OCI-LY7 (cell line): Measurements from ENCODE around the gene TMTC1.

Source experiments
- EZH2phosphoT487 ChIP-seq: fragments of 200-600 bp; sonication (generic); IDR thresholded peaks from 2 replicates; pipeline ENCODE4 v1.6.1; 2018; ENCODE audit warnings: low read depth, borderline replicate concordance, mild to moderate bottlenecking, mixed run types, antibody characterized with exemption, low read length, moderate library complexity, mixed read lengths
- TF ChIP-seq, protein P1 (sequence below): fragments of 200-600 bp; sonication (generic); conservative IDR thresholded peaks from 2 replicates; pipeline ENCODE4 v1.5.1; 2014; ENCODE audit warnings: mild to moderate bottlenecking, antibody characterized with exemption, low read length, moderate library complexity, mixed read lengths

DNA sequence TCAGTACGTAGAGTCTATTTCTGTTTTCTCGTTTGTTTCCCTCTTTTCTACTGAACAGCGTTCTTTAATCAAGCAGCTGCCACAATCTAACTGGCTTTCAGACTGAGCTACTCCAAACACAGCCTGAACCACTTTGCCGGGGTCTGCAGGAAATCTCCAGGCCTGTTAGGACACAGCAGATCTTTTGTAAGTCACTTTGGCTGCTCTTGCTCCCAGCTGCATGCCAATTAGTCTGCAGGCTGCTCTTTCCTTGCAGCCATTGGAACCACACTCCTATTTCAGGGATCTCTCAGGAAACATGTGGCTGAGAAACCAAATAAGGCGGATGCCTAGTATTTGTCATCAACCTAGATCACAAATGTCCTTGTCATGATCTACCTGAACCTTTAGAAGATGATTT, 73.6 kb downstream of the TMTC1 start:
- TF ChIP-seq, protein P1, sequence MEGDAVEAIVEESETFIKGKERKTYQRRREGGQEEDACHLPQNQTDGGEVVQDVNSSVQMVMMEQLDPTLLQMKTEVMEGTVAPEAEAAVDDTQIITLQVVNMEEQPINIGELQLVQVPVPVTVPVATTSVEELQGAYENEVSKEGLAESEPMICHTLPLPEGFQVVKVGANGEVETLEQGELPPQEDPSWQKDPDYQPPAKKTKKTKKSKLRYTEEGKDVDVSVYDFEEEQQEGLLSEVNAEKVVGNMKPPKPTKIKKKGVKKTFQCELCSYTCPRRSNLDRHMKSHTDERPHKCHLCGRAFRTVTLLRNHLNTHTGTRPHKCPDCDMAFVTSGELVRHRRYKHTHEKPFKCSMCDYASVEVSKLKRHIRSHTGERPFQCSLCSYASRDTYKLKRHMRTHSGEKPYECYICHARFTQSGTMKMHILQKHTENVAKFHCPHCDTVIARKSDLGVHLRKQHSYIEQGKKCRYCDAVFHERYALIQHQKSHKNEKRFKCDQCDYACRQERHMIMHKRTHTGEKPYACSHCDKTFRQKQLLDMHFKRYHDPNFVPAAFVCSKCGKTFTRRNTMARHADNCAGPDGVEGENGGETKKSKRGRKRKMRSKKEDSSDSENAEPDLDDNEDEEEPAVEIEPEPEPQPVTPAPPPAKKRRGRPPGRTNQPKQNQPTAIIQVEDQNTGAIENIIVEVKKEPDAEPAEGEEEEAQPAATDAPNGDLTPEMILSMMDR, result no peak
- TF ChIP-seq EZH2phosphoT487, result no peak
